ENCODE measurements around the gene CLASP1.
"Not testable (repeated sequence)": the region's sequence is repeated elsewhere in the genome, so short reads cannot be mapped to it uniquely, and the experiment has no call there.

CLASP1 gene

GRCh38 chr2:121558329-121558728 lies 90.9 kb downstream of the CLASP1 start:
- H3K18ac ChIP-seq (ENCODE audit: low read length), result no peak overlapping the region
- H3K4me1 ChIP-seq (ENCODE audit: control insufficient read depth, low read depth, low read length), result peaks cover 4% of the 10 kb centered on the region
- H3K4ac ChIP-seq (ENCODE audit: low read depth, low read length), result no peak overlapping the region
- H4K5ac ChIP-seq (ENCODE audit: low read length), result no peak overlapping the region
- no CpG with 5 or more reads among the region's 7 CpGs for WGBS (ENCODE audit: extremely low coverage, insufficient coverage, low lambda C conversion rate)
- no peak overlapping the region for H3K4me2 ChIP-seq (ENCODE audit: low read length)
- no peak overlapping the region for H2AK5ac ChIP-seq (ENCODE audit: low read length)
- no peak overlapping the region for H3K27ac ChIP-seq (ENCODE audit: low read depth, low read length)
- no peak overlapping the region for H2BK120ac ChIP-seq (ENCODE audit: low read depth, low read length)
- peaks cover 11% of the 10 kb centered on the region for H3K79me2 ChIP-seq (ENCODE audit: control insufficient read depth, insufficient read depth, low read length)
- no peaks in the 10 kb centered on the region for H3K27me3 ChIP-seq (ENCODE audit: insufficient read depth, low read length, poor library complexity)
- no peaks in the 10 kb centered on the region for H3K36me3 ChIP-seq (ENCODE audit: control insufficient read depth, insufficient read depth, low read length)
- no peak overlapping the region for H4K8ac ChIP-seq (ENCODE audit: low read depth, low read length)
- peaks cover 9% of the 10 kb centered on the region for H3K79me1 ChIP-seq (ENCODE audit: low read length)
- no peak overlapping the region for H2BK5ac ChIP-seq (ENCODE audit: low read length)
- H3K56ac ChIP-seq (ENCODE audit: low read length), result no peak overlapping the region
- no peak overlapping the region for H3K23ac ChIP-seq (ENCODE audit: low read length)
- no peak overlapping the region for H2BK15ac ChIP-seq (replicated peaks; ENCODE audit: low read depth)
- no peak for DNase-seq
- no peak overlapping the region for H3K4me3 ChIP-seq (ENCODE audit: low read length)
- H3K9ac ChIP-seq (ENCODE audit: low read length), result no peak overlapping the region

GRCh38 chr2:121555008-121555407 lies 94.3 kb downstream of the CLASP1 start:
- DNase-seq, result peak; percentile 14
- Histone ChIP-seq H3K4me3 (ENCODE audit: low read length) (no peak overlapping the region), H4K5ac (ENCODE audit: low read length) (no peak overlapping the region), H3K23ac (ENCODE audit: low read length) (no peak overlapping the region), H3K27ac (ENCODE audit: low read depth, low read length) (peak overlapping the region; percentile 27), H2BK120ac (ENCODE audit: low read depth, low read length) (no peak overlapping the region), H2BK15ac (replicated peaks; ENCODE audit: low read depth) (no peak overlapping the region), H3K4me2 (ENCODE audit: low read length) (no peak overlapping the region), H3K36me3 (ENCODE audit: control insufficient read depth, insufficient read depth, low read length) (no peaks in the 10 kb centered on the region), H3K56ac (ENCODE audit: low read length) (peak overlapping the region; percentile 34), H3K9ac (ENCODE audit: low read length) (no peak overlapping the region), H3K27me3 (ENCODE audit: insufficient read depth, low read length, poor library complexity) (no peaks in the 10 kb centered on the region), H3K79me1 (ENCODE audit: low read length) (peaks cover 14% of the 10 kb centered on the region), H3K18ac (ENCODE audit: low read length) (no peak overlapping the region), H2AK5ac (ENCODE audit: low read length) (no peak overlapping the region), H3K4me1 (ENCODE audit: control insufficient read depth, low read depth, low read length) (peaks cover 4% of the 10 kb centered on the region), H3K79me2 (ENCODE audit: control insufficient read depth, insufficient read depth, low read length) (peaks cover 18% of the 10 kb centered on the region), H3K4ac (ENCODE audit: low read depth, low read length) (no peak overlapping the region), H4K8ac (ENCODE audit: low read depth, low read length) (no peak overlapping the region), H2BK5ac (ENCODE audit: low read length) (no peak overlapping the region)
- no CpG with 5 or more reads among the region's 7 CpGs for WGBS (ENCODE audit: extremely low coverage, insufficient coverage, low lambda C conversion rate)

- not testable (repeated sequence) for H4K5ac ChIP-seq (ENCODE audit: low read length); H2BK5ac ChIP-seq (ENCODE audit: low read length)
- WGBS (ENCODE audit: extremely low coverage, insufficient coverage, low lambda C conversion rate), result no CpG with 5 or more reads among the region's 2 CpGs
Observed at GRCh38 chr2:121552477-121553180, 96.6 kb downstream of the CLASP1 start.

GRCh38 chr2:121550669-121551068 lies 98.6 kb downstream of the CLASP1 start:
- Histone ChIP-seq H3K9ac (ENCODE audit: low read length) (no peak overlapping the region), H2BK5ac (ENCODE audit: low read length) (no peak overlapping the region), H3K36me3 (ENCODE audit: control insufficient read depth, insufficient read depth, low read length) (no peaks in the 10 kb centered on the region), H3K4me3 (ENCODE audit: low read length) (no peak overlapping the region), H4K8ac (ENCODE audit: low read depth, low read length) (no peak overlapping the region), H3K56ac (ENCODE audit: low read length) (no peak overlapping the region), H4K5ac (ENCODE audit: low read length) (no peak overlapping the region), H2BK15ac (replicated peaks; ENCODE audit: low read depth) (no peak overlapping the region), H3K79me2 (ENCODE audit: control insufficient read depth, insufficient read depth, low read length) (peaks cover 30% of the 10 kb centered on the region), H2BK120ac (ENCODE audit: low read depth, low read length) (no peak overlapping the region), H3K4ac (ENCODE audit: low read depth, low read length) (no peak overlapping the region), H3K27me3 (ENCODE audit: insufficient read depth, low read length, poor library complexity) (no peaks in the 10 kb centered on the region), H2AK5ac (ENCODE audit: low read length) (no peak overlapping the region), H3K79me1 (ENCODE audit: low read length) (peaks cover 24% of the 10 kb centered on the region), H3K27ac (ENCODE audit: low read depth, low read length) (no peak overlapping the region), H3K4me1 (ENCODE audit: control insufficient read depth, low read depth, low read length) (no peaks in the 10 kb centered on the region), H3K18ac (ENCODE audit: low read length) (no peak overlapping the region), H3K23ac (ENCODE audit: low read length) (no peak overlapping the region), H3K4me2 (ENCODE audit: low read length) (no peak overlapping the region)
- no CpG with 5 or more reads among the region's 2 CpGs for WGBS (ENCODE audit: extremely low coverage, insufficient coverage, low lambda C conversion rate)
- DNase-seq, result no peak

More at GRCh38 chr2:121552477-121553180, 96.6 kb downstream of the CLASP1 start:
- H3K4me1 ChIP-seq (ENCODE audit: control insufficient read depth, low read depth, low read length); H2BK15ac ChIP-seq (replicated peaks; ENCODE audit: low read depth); H4K8ac ChIP-seq (ENCODE audit: low read depth, low read length); H3K18ac ChIP-seq (ENCODE audit: low read length); H3K56ac ChIP-seq (ENCODE audit: low read length); H3K27ac ChIP-seq (ENCODE audit: low read depth, low read length); H2BK120ac ChIP-seq (ENCODE audit: low read depth, low read length); H3K23ac ChIP-seq (ENCODE audit: low read length); H3K4me2 ChIP-seq (ENCODE audit: low read length); H3K9ac ChIP-seq (ENCODE audit: low read length); H3K27me3 ChIP-seq (ENCODE audit: insufficient read depth, low read length, poor library complexity); H2AK5ac ChIP-seq (ENCODE audit: low read length); H3K36me3 ChIP-seq (ENCODE audit: control insufficient read depth, insufficient read depth, low read length); H3K4me3 ChIP-seq (ENCODE audit: low read length); H3K4ac ChIP-seq (ENCODE audit: low read depth, low read length); DNase-seq: not testable (repeated sequence)
- peaks cover 13% of the 10 kb centered on the region for H3K79me1 ChIP-seq (ENCODE audit: low read length)
- peaks cover 24% of the 10 kb centered on the region for H3K79me2 ChIP-seq (ENCODE audit: control insufficient read depth, insufficient read depth, low read length)

- no CpG with 5 or more reads among the region's 5 CpGs for WGBS (ENCODE audit: extremely low coverage, insufficient coverage, low lambda C conversion rate)
- no peak overlapping the region for H3K4me2 ChIP-seq (ENCODE audit: low read length)
- no peak overlapping the region for H3K18ac ChIP-seq (ENCODE audit: low read length)
- no peaks in the 10 kb centered on the region for H3K36me3 ChIP-seq (ENCODE audit: control insufficient read depth, insufficient read depth, low read length)
- no peak overlapping the region for H3K9ac ChIP-seq (ENCODE audit: low read length)
- no peak overlapping the region for H2BK5ac ChIP-seq (ENCODE audit: low read length)
- no peak overlapping the region for H3K4me3 ChIP-seq (ENCODE audit: low read length)
- peaks cover 26% of the 10 kb centered on the region for H3K79me1 ChIP-seq (ENCODE audit: low read length)
- H3K56ac ChIP-seq (ENCODE audit: low read length), result no peak overlapping the region
- no peak overlapping the region for H3K23ac ChIP-seq (ENCODE audit: low read length)
- DNase-seq, result no peak
- no peaks in the 10 kb centered on the region for H3K4me1 ChIP-seq (ENCODE audit: control insufficient read depth, low read depth, low read length)
- H3K4ac ChIP-seq (ENCODE audit: low read depth, low read length), result no peak overlapping the region
- H4K5ac ChIP-seq (ENCODE audit: low read length), result no peak overlapping the region
- peaks cover 32% of the 10 kb centered on the region for H3K79me2 ChIP-seq (ENCODE audit: control insufficient read depth, insufficient read depth, low read length)
- no peak overlapping the region for H2AK5ac ChIP-seq (ENCODE audit: low read length)
- no peak overlapping the region for H2BK15ac ChIP-seq (replicated peaks; ENCODE audit: low read depth)
- no peak overlapping the region for H2BK120ac ChIP-seq (ENCODE audit: low read depth, low read length)
- H3K27me3 ChIP-seq (ENCODE audit: insufficient read depth, low read length, poor library complexity), result no peaks in the 10 kb centered on the region
- no peak overlapping the region for H3K27ac ChIP-seq (ENCODE audit: low read depth, low read length)
- no peak overlapping the region for H4K8ac ChIP-seq (ENCODE audit: low read depth, low read length)
Observed at GRCh38 chr2:121547646-121548045, 101.6 kb downstream of the CLASP1 start.

- Histone ChIP-seq H2BK15ac (replicated peaks; ENCODE audit: low read depth) (no peak overlapping the region), H3K4me3 (ENCODE audit: low read length) (no peak overlapping the region), H4K8ac (ENCODE audit: low read depth, low read length) (no peak overlapping the region), H3K9ac (ENCODE audit: low read length) (no peak overlapping the region), H3K4ac (ENCODE audit: low read depth, low read length) (no peak overlapping the region), H3K18ac (ENCODE audit: low read length) (no peak overlapping the region), H3K79me2 (ENCODE audit: control insufficient read depth, insufficient read depth, low read length) (peaks cover 30% of the 10 kb centered on the region), H3K4me2 (ENCODE audit: low read length) (no peak overlapping the region), H2BK5ac (ENCODE audit: low read length) (no peak overlapping the region), H3K56ac (ENCODE audit: low read length) (no peak overlapping the region), H3K27ac (ENCODE audit: low read depth, low read length) (no peak overlapping the region), H3K79me1 (ENCODE audit: low read length) (peaks cover 28% of the 10 kb centered on the region), H3K23ac (ENCODE audit: low read length) (no peak overlapping the region), H3K4me1 (ENCODE audit: control insufficient read depth, low read depth, low read length) (no peaks in the 10 kb centered on the region), H3K27me3 (ENCODE audit: insufficient read depth, low read length, poor library complexity) (no peaks in the 10 kb centered on the region), H2AK5ac (ENCODE audit: low read length) (no peak overlapping the region), H2BK120ac (ENCODE audit: low read depth, low read length) (no peak overlapping the region), H3K36me3 (ENCODE audit: control insufficient read depth, insufficient read depth, low read length) (no peaks in the 10 kb centered on the region), H4K5ac (ENCODE audit: low read length) (no peak overlapping the region)
- DNase-seq, result no peak
- WGBS (ENCODE audit: extremely low coverage, insufficient coverage, low lambda C conversion rate), result no CpG with 5 or more reads among the region's 2 CpGs
Observed at GRCh38 chr2:121545913-121546312, 103.3 kb downstream of the CLASP1 start.

Measured in mesendoderm (in vitro differentiated cells).